ENCODE results near the gene MT4.

- TF ChIP-seq POLR2A (IDR thresholded peaks at IDR 0.05; ENCODE audit: low read length) (no peak), GATA1 (IDR thresholded peaks at IDR 0.05; ENCODE audit: low read depth, low read length) (no peak)
These were observed 6.7 kb downstream of the MT4 start for GRCh38 chr16:56571525-56571924.
